GM23338 (cell line): Measurements from ENCODE around the gene OR2M7. TPM values are rescaled to one million over a fixed set of nuclear protein-coding genes. Genes with fewer than 3 reads are reported as not detected.
"Not testable (repeated sequence)": the region's sequence is repeated elsewhere in the genome, so short reads cannot be mapped to it uniquely, and the experiment has no call there.

Source experiments
- ATAC-seq: fragments of 200-7000 bp; cut with Tn5 transposase; 3 replicates; pipeline ENCODE4 v1.9.1; 2020
- DNase-seq: peaks from one replicate; pipeline ENCODE4 v3.0.0-alpha.2; 2015; ENCODE audit warnings: low spot score
- H2AFZ ChIP-seq: fragments of 200-600 bp; sonication (generic); 2 replicates; pipeline ENCODE4 v1.8.0; 2016; ENCODE audit warnings: antibody characterized with exemption, mild to moderate bottlenecking, moderate library complexity
- H3F3A ChIP-seq: fragments of 200-600 bp; sonication (generic); replicated peaks from 2 replicates; pipeline ENCODE4 v1.8.0; 2017; ENCODE audit warnings: antibody characterized with exemption, mixed run types, low read depth
- H3K27ac ChIP-seq: fragments of 200-600 bp; sonication (generic); 2 replicates; pipeline ENCODE4 v1.6.1; 2016; ENCODE audit warnings: low read depth
- H3K27me3 ChIP-seq: fragments of 200-600 bp; sonication (generic); 2 replicates; pipeline ENCODE4 v1.8.0; 2016; ENCODE audit warnings: mild to moderate bottlenecking, mixed run types, moderate library complexity; ENCODE audit not compliant: insufficient read depth
- H3K36me3 ChIP-seq: fragments of 200-600 bp; sonication (generic); 2 replicates; pipeline ENCODE4 v1.8.0; 2016; ENCODE audit warnings: mild to moderate bottlenecking; ENCODE audit not compliant: insufficient read depth
- H3K4me1 ChIP-seq: fragments of 200-600 bp; sonication (generic); 2 replicates; pipeline ENCODE4 v1.8.0; 2016; ENCODE audit warnings: mild to moderate bottlenecking, moderate library complexity; ENCODE audit not compliant: insufficient read depth
- H3K4me2 ChIP-seq: fragments of 200-600 bp; sonication (generic); 2 replicates; pipeline ENCODE4 v1.7.1; 2017; ENCODE audit warnings: mixed run types
- H3K4me3 ChIP-seq: fragments of 200-600 bp; sonication (generic); 2 replicates; pipeline ENCODE4 v1.6.1; 2016; ENCODE audit warnings: mixed run types
- H3K79me2 ChIP-seq: fragments of 200-600 bp; sonication (generic); replicated peaks from 2 replicates; pipeline ENCODE4 v1.8.0; 2017; ENCODE audit warnings: mild to moderate bottlenecking; ENCODE audit not compliant: insufficient read depth
- H3K9me2 ChIP-seq: fragments of 200-600 bp; sonication (generic); 2 replicates; pipeline ENCODE4 v1.8.0; 2017; ENCODE audit not compliant: insufficient read depth
- H4K20me1 ChIP-seq: fragments of 200-600 bp; sonication (generic); replicated peaks from 2 replicates; pipeline ENCODE4 v1.8.0; 2017; ENCODE audit warnings: mild to moderate bottlenecking; ENCODE audit not compliant: insufficient read depth
- H3K27ac Mint-ChIP-seq: 2 replicates; pipeline ENCODE4 v1.8.0; 2020; ENCODE audit warnings: inconsistent platforms, mild to moderate bottlenecking, moderate library complexity, mixed read lengths
- H3K27me3 Mint-ChIP-seq: 3 replicates; pipeline ENCODE4 v1.8.0; 2022; ENCODE audit warnings: low read depth, mild to moderate bottlenecking, moderate library complexity, mixed read lengths, inconsistent platforms; ENCODE audit not compliant: insufficient read depth, poor library complexity
- H3K36me3 Mint-ChIP-seq: 3 replicates; pipeline ENCODE4 v1.8.0; 2021; ENCODE audit warnings: low read depth, mild to moderate bottlenecking, inconsistent platforms, moderate library complexity, mixed read lengths
- H3K4me1 Mint-ChIP-seq: 3 replicates; pipeline ENCODE4 v1.8.0; 2020; ENCODE audit warnings: mild to moderate bottlenecking, inconsistent platforms, mixed read lengths
- H3K4me3 Mint-ChIP-seq: 3 replicates; pipeline ENCODE4 v1.8.0; 2021; ENCODE audit warnings: moderate library complexity, mild to moderate bottlenecking, inconsistent platforms, mixed read lengths
- H3K9me3 Mint-ChIP-seq: 3 replicates; pipeline ENCODE4 v1.8.0; 2020; ENCODE audit warnings: moderate library complexity, mild to moderate bottlenecking, inconsistent platforms, mixed read lengths
- ETS1 ChIP-seq: IDR thresholded peaks from 2 replicates; pipeline ENCODE4 v1.6.1; 2016; ENCODE audit warnings: antibody characterized with exemption
- JUNB ChIP-seq: IDR thresholded peaks from one replicate; pipeline ENCODE4 v1.6.1; 2016; ENCODE audit warnings: antibody characterized with exemption; ENCODE audit not compliant: unreplicated experiment
- NANOG ChIP-seq: IDR thresholded peaks from 2 replicates; pipeline ENCODE4 v1.6.1; 2016; ENCODE audit warnings: antibody characterized with exemption, borderline replicate concordance
- STAT1 ChIP-seq: IDR thresholded peaks from one replicate; pipeline ENCODE4 v1.6.1; 2016; ENCODE audit warnings: antibody characterized with exemption; ENCODE audit not compliant: unreplicated experiment
- ZNF462 ChIP-seq: fragments of 250-450 bp; sonication (Bioruptor Pico); IDR thresholded peaks from 2 replicates; pipeline ENCODE4 v1.5.0; 2020; ENCODE audit warnings: mild to moderate bottlenecking, moderate library complexity
- polyA plus RNA-seq: library from polyadenylated mRNA; unstranded; fragments of >200 nt; fragmentation: Nextera tagmentation; extraction: Ambion mirVana; gene quantifications from 2 replicates; pipeline ENCODE4 v1.2.1, GENCODE V29; 2016
- total RNA-seq: library from RNA; depleted of rRNA; stranded (reverse); fragments of >200 nt; shearing (Covaris generic); gene quantifications from 2 replicates; pipeline ENCODE4 v1.2.3, GENCODE V29; 2014

The OR2M7 gene
- total and polyA plus RNA-seq, 2 experiments from 2014 or later, result not detected

- TF ChIP-seq ZNF462 (CRISPR knock-in tag) (no peak), STAT1 (no peak), NANOG (no peak), ETS1 (no peak), JUNB (no peak)
These were observed 18.3 kb downstream of the OR2M7 start (continued) for GRCh38 chr1:248306103-248306502.

- H4K20me1 ChIP-seq, H3K27ac ChIP-seq, ATAC-seq, H3K4me3 ChIP-seq, H3F3A ChIP-seq, H3K27me3 Mint-ChIP-seq, H3K27ac Mint-ChIP-seq, H2AFZ ChIP-seq, H3K4me1 ChIP-seq, H3K4me3 Mint-ChIP-seq, H3K79me2 ChIP-seq, DNase-seq, H3K9me2 ChIP-seq, H3K4me1 Mint-ChIP-seq, H3K27me3 ChIP-seq, H3K4me2 ChIP-seq: not testable (repeated sequence)
- H3K36me3 Mint-ChIP-seq, result peaks cover 21% of the 10 kb centered on the region
- H3K9me3 Mint-ChIP-seq, result peaks cover 80% of the 10 kb centered on the region
- H3K36me3 ChIP-seq, result peaks cover 11% of the 10 kb centered on the region; the same call in 1 of the 2 replicates
These were observed 18.7 kb downstream of the OR2M7 start for GRCh38 chr1:248305672-248306071.
